Sigmoid colon (tissue), 7 donors: ENCODE data around the gene CLBA1. TPM values are rescaled to one million over a fixed set of nuclear protein-coding genes. Genes with fewer than 3 reads are reported as not detected.
"Not testable (repeated sequence)": the region's sequence is repeated elsewhere in the genome, so short reads cannot be mapped to it uniquely, and the experiment has no call there.

Experiments
- DNase-seq: peaks from one replicate; pipeline ENCODE4 v3.0.0-alpha.2; 2019
- H3K27ac ChIP-seq, 4 donors: fragments of 200-600 bp; sonication (generic); one replicate each; pipeline ENCODE4 v1.5.1; 2016 to 2019; ENCODE audit warnings: mild to moderate bottlenecking in 1 of 4
- H3K27me3 ChIP-seq, 3 donors: fragments of 200-600 bp; sonication (generic); one replicate each; pipeline ENCODE4 v1.5.1; 2019; ENCODE audit warnings: mild to moderate bottlenecking in 1 of 3
- H3K36me3 ChIP-seq, 4 donors: fragments of 200-600 bp; sonication (generic); one replicate each; pipeline ENCODE4 v1.5.1; 2016 to 2019
- H3K4me1 ChIP-seq, 4 donors: fragments of 200-600 bp; sonication (generic); one replicate each; pipeline ENCODE4 v1.5.1; 2017 to 2019
- H3K4me3 ChIP-seq, 4 donors: fragments of 200-600 bp; sonication (generic); one replicate each; pipeline ENCODE4 v1.5.1; 2017 to 2019; ENCODE audit warnings: mild to moderate bottlenecking in 2 of 4, moderate library complexity in 1 of 4
- H3K9me3 ChIP-seq, 4 donors: fragments of 200-600 bp in 3 of 4; sonication (generic) in 3 of 4; one replicate each; pipeline versions ENCODE4 v1.5.1 to v1.6.1; 2013 to 2019
- CTCF ChIP-seq, 4 experiments: fragments of 450-650 bp in 3 of 4; fragments of 200-600 bp in 1 of 4; IDR thresholded peaks; one replicate each; pipeline ENCODE4 v1.5.1; 2016 to 2019; ENCODE audit warnings: antibody characterized with exemption in 4 of 4, mild to moderate bottlenecking in 3 of 4, moderate library complexity in 2 of 4
- EP300 ChIP-seq, 4 donors: sonication (generic); formaldehyde crosslinking; IDR thresholded peaks; one replicate each; pipeline ENCODE4 v1.6.1; 2017; ENCODE audit warnings: antibody characterized with exemption in 4 of 4
- POLR2A ChIP-seq, 2 donors: fragments of 450-650 bp; IDR thresholded peaks; one replicate each; pipeline ENCODE4 v1.6.1; 2016; ENCODE audit warnings: antibody characterized with exemption in 2 of 2, mild to moderate bottlenecking in 2 of 2, moderate library complexity in 2 of 2
- POLR2AphosphoS5 ChIP-seq, 4 donors: sonication (generic); formaldehyde crosslinking; IDR thresholded peaks; one replicate each; pipeline ENCODE4 v1.6.1; 2017; ENCODE audit warnings: antibody characterized with exemption in 4 of 4
- WGBS, 2 donors: extraction: QIAGEN DNeasy Blood & Tissue Kit; methylation state at CpG; one replicate each; pipeline ENCODE4 v1.1.7; 2013; 5-methylcytosine and 5-hydroxymethylcytosine counted together
- intact Hi-C: fragments of 100-400 bp; cut with DNase I; formaldehyde crosslinking; loops from one replicate; pipeline ENCODE4 v1.15.1; 2023
- polyA plus RNA-seq, 3 donors: library from polyadenylated mRNA; stranded (reverse); fragments of 200-250 nt; gene quantifications; one replicate each; pipeline ENCODE4 v1.2.3, GENCODE V29; 2013
- total RNA-seq, 4 donors: library from RNA; depleted of rRNA; stranded (reverse); fragments of >200 nt; gene quantifications; one replicate each; pipeline ENCODE4 v1.1.0, GENCODE V29; 2016
- donor health status: healthy with polysubstance abuse.
- donor health status: Bipolar disorder and iron deficiency.
- donor health status: healthy.

CLBA1 gene
- total and polyA plus RNA-seq, 7 donors = 2.8 to 8.4 (median 3.3) TPM

GRCh38 chr14:104947881-104948735, 37.5 kb upstream of the CLBA1 start:
- peaks cover 0 to 95% (median 2%) of the 10 kb centered on the region in 4 donors for H3K36me3 ChIP-seq
- 93 to 95% methylated on average over 35 of the region's 35 CpGs for WGBS, 2 donors
- H3K4me1 ChIP-seq, intact Hi-C loops, H3K9me3 ChIP-seq, H3K27me3 ChIP-seq, H3K4me3 ChIP-seq, DNase-seq, H3K27ac ChIP-seq: not testable (repeated sequence)

- no peak for DNase-seq
- Histone ChIP-seq H3K4me1 (no peaks in the 10 kb centered on the region), H3K27ac (no peak overlapping the region), H3K4me3 (no peak overlapping the region), H3K9me3 (no peaks in the 10 kb centered on the region), H3K27me3 (no peaks in the 10 kb centered on the region), H3K36me3 (peaks cover 0 to 94% (median 2%) of the 10 kb centered on the region in 4 donors)
- 92 to 93% methylated on average over 7 to 11 of the region's 11 CpGs for WGBS, 2 donors
- intact Hi-C loops = no loop called here
- no peak for TF ChIP-seq POLR2A (IDR thresholded peaks at IDR 0.05)
- no peak for TF ChIP-seq POLR2AphosphoS5 (IDR thresholded peaks at IDR 0.05)
- TF ChIP-seq EP300 (IDR thresholded peaks at IDR 0.05) = no peak
- TF ChIP-seq CTCF (IDR thresholded peaks at IDR 0.05) = no peak
Observed at GRCh38 chr14:104948736-104949031, 36.9 kb upstream of the CLBA1 start.

GRCh38 chr14:104949406-104949955, 36.1 kb upstream of the CLBA1 start:
- H3K4me1 ChIP-seq, H3K27ac ChIP-seq, DNase-seq, H3K27me3 ChIP-seq, H3K4me3 ChIP-seq, intact Hi-C loops, H3K9me3 ChIP-seq: not testable (repeated sequence)
- WGBS, 2 donors = 95 to 96% methylated on average over 24 of the region's 24 CpGs
- H3K36me3 ChIP-seq = peaks cover 0 to 94% (median 8%) of the 10 kb centered on the region in 4 donors

- no peak for DNase-seq
- no peak for TF ChIP-seq POLR2AphosphoS5 (IDR thresholded peaks at IDR 0.05)
- TF ChIP-seq POLR2A (IDR thresholded peaks at IDR 0.05) = no peak
- TF ChIP-seq EP300 (IDR thresholded peaks at IDR 0.05) = no peak
- no peak for TF ChIP-seq CTCF (IDR thresholded peaks at IDR 0.05)
- WGBS, 2 donors = 88 to 94% methylated on average over 17 of the region's 17 CpGs
- no peaks in the 10 kb centered on the region for H3K9me3 ChIP-seq
- H3K36me3 ChIP-seq = peaks cover under 1 to 94% (median 14%) of the 10 kb centered on the region in 4 donors
- no peak overlapping the region for H3K27ac ChIP-seq
- no peaks in the 10 kb centered on the region for H3K4me1 ChIP-seq
- H3K27me3 ChIP-seq = no peaks in the 10 kb centered on the region
- H3K4me3 ChIP-seq = no peak overlapping the region
- intact Hi-C loops = no loop called here
Observed at GRCh38 chr14:104950021-104950420, 35.6 kb upstream of the CLBA1 start.

- H3K27ac ChIP-seq, H3K4me3 ChIP-seq, H3K9me3 ChIP-seq, H3K4me1 ChIP-seq, intact Hi-C loops, DNase-seq, H3K27me3 ChIP-seq: not testable (repeated sequence)
- peaks cover 7 to 94% (median 21%) of the 10 kb centered on the region in 4 donors for H3K36me3 ChIP-seq
- 86 to 96% methylated on average over 11 to 15 of the region's 15 CpGs for WGBS, 2 donors
Observed at GRCh38 chr14:104950701-104951100, 34.9 kb upstream of the CLBA1 start.

- H3K27ac ChIP-seq, DNase-seq, H3K4me3 ChIP-seq, intact Hi-C loops, H3K27me3 ChIP-seq, H3K4me1 ChIP-seq, H3K9me3 ChIP-seq: not testable (repeated sequence)
- whole genome bisulfite sequencing, 2 donors = 86 to 94% methylated on average over 27 to 28 of the region's 28 CpGs
- peaks cover 21 to 94% (median 34%) of the 10 kb centered on the region in 4 donors for H3K36me3 ChIP-seq
Observed at GRCh38 chr14:104951863-104952657, 33.5 kb upstream of the CLBA1 start.
